Retinal pigment epithelial cell (primary cell): ENCODE results near the gene NLRP9.

Source experiments
- DNase-seq: peaks from one replicate; pipeline ENCODE4 v3.0.0-alpha.2; 2010; ENCODE audit warnings: low read depth
- H3K4me3 ChIP-seq: 2 replicates; pipeline ENCODE4 v1.5.1; 2011; ENCODE audit warnings: mild to moderate bottlenecking, low read length, control low read depth, moderate library complexity
- CTCF ChIP-seq: conservative IDR thresholded peaks from 2 replicates; pipeline ENCODE4 v1.5.1; 2011; ENCODE audit warnings: low read depth, low read length, control low read depth, inconsistent platforms

Gene NLRP9

DNA sequence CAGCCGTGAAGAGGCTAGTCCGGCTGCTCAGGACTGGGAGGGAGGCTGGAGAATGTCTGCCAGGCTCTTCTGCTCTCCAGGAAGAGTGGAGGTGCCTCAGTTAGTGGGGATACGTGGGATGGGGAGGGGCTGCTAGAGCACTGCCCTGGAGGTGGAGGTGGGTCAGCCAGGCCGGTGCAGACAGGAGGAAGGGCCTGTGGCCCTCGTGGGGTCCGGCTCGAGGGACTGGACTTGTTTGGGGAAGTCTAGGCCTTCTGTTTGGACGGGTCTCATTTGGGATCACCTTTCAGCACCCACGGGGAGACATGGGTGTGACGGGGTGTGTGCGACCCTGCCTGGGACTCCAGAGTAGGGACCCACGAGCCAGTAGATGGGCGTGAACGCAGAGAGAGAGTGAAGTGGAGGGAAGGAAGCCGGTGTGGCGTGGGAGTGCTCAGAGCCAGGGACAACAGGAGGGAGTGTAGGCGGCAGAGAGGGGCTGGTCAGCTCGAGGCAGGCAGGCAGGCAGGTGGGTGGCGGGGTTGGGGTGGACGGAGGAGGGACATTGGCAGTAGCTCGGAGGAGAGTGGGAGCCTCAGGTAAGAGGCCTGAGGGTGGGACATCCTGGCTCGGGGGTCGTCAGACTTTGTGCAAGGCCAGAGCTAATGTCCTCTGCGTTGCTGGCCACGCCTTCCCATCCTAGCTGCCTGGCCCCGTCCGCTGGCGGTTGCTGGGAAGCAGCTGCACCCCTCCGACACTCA, 51.7 kb downstream of the NLRP9 start:
- TF ChIP-seq CTCF = no peak
- no peak overlapping the region for H3K4me3 ChIP-seq
- DNase-seq = no peak

DNA sequence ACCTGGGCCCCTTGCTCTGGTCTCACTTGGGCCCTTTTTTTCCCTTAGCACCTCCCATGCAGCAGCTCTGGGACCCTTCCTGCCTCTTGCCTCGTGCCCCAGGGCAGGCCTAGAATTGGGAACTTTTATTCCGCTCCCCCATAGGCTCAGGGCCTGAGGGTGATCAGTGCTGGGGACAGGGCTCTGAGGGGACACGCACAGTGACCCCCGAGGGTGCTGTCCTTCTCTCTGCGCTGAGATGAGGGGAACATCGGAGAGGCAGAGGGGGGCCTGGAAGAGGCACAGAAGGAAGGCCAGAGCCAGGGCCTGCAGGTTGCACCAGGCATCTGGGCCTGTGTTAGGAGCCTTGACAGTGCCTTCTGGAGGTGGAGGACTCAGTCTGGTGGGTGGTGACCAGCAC, 52.4 kb downstream of the NLRP9 start:
- no peak overlapping the region for H3K4me3 ChIP-seq
- TF ChIP-seq CTCF = no peak
- DNase-seq = no peak

- H3K4me3 ChIP-seq = no peak overlapping the region
- TF ChIP-seq CTCF = no peak
These were observed 53.1 kb downstream of the NLRP9 start for GRCh38 chr19:55684946-55685681.

DNA sequence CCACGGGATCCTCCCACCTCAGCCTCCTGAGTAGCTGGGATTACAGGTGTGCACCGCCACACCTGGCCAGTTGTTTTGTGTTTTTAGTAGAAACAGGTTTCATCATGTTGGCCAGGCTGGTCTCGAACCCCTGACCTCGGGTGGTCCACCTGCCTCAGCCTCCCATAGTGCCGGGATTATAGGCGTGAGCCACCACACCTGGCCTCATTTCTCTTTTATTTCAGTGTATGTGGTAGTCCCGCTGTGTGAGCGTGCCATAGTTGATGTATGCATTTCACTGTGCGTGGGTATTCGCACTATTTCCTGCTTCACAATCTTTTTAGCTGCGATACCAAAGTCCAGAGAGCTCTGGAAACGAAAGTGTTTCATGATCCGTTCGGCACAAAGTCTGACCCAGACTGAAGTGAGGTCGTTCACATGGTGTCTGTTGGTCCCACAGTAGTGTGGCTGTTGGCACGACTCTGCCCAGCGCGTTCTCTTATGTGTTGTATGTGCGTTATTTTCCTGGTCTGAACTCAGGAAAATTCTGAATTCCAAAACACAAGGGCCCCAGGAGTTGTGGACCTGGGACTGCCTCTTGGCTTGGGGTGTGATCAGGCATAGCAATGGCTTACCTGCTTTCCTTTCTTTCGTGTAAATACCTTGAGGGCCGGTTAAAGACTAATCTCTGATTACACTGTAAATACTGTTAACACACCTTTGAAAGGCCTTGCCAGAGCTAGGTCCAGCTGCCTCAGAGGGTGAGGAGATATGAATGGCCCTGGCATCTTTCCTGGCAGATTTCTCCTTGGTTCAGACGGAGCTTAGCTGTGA, 54.5 kb downstream of the NLRP9 start:
- TF ChIP-seq CTCF = no peak
- no peak overlapping the region for H3K4me3 ChIP-seq
- DNase-seq = no peak

More at GRCh38 chr19:55684946-55685681, 53.1 kb downstream of the NLRP9 start:
- DNase-seq = no peak

DNA sequence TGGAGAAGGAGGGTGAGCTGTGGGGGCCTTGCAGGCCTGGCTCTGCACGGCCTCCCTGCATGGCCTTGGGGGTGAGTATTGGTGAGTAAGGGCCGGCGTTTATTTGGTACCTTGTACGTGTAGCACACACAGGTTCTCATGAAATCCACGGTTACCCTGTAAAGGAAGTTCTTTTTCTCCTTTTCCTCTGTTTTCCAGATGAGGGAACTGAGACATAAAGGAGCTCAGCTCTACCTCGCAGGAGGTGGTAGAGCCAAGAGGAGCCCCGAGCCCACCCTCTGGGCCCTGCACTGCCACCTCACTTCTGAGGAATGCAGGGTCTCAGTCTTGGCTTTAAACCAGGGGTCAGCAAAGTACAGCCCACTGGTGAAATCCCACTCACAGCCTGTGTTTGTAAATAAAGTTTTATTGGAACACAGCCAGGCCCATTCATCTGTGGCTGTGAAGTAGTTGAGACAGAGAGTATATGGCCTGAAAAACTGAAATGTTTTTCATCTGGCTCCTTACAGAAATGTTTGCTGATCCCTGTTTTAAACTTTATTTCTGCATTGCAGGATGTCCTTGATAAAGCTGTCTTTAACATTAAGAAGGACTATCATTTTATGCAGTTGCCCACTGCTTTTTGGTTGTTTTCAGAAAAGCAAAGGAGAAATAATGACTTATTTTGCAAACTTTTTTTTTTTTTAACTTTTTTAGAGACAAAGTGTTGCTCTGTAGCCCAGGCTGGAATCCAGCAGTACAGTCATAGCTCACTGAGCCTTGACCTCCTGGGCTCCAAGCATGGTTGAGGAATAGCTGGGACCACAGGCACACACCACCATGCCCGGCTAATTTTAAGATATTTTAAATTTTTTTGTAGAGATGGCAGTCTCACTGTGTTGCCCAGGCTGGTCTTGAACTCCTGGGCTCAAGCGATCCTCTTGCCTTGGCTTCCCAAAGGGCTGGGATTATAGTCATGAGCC, 56.8 kb downstream of the NLRP9 start:
- TF ChIP-seq CTCF = no peak
- no peak overlapping the region for H3K4me3 ChIP-seq
- DNase-seq = no peak
